ENCODE measurements around the gene HS3ST3B1. TPM values are rescaled to one million over a fixed set of nuclear protein-coding genes. Genes with fewer than 3 reads are reported as not detected.

The HS3ST3B1 gene
- total and polyA plus RNA-seq, 9 donors = 3.2 to 9.9 (median 5.9) TPM

DNA sequence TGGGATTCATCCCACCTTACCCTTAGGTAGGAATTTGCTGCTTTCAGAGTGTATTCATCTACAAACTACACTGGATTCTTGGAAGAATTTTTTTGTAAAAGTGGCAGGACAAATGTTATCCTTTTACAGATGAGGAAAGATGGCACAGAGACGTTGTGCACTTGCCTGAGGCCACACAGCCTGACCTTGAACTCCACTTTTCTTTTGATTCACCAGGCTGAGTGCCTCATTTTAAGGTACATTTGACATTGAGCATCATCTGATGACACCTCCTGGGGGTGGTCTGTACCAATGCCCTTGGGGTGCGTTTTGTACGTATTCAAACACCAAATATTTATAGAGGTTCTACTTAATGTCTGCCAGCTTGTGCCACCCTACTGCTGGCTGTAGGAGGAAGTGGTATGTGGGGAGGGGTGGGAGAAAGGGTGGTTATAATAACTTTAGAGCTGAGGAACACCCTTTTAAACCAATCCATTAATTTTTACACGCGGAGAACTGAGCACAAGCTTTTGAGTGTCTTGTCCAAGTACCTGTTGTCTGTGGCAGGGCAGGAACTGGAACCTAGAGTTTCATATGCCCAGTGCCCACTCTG lies 29.1 kb downstream of the HS3ST3B1 start:
- H3K4me1 ChIP-seq (ENCODE audit: insufficient read depth) = peaks cover 4% of the 10 kb centered on the region
- no peak overlapping the region for H3K4me3 ChIP-seq
- H3K9me3 ChIP-seq = no peaks in the 10 kb centered on the region
- TF ChIP-seq POLR2A (IDR thresholded peaks at IDR 0.05) = no peak
- no peak for TF ChIP-seq EP300 (IDR thresholded peaks at IDR 0.05)
- TF ChIP-seq, protein P1, sequence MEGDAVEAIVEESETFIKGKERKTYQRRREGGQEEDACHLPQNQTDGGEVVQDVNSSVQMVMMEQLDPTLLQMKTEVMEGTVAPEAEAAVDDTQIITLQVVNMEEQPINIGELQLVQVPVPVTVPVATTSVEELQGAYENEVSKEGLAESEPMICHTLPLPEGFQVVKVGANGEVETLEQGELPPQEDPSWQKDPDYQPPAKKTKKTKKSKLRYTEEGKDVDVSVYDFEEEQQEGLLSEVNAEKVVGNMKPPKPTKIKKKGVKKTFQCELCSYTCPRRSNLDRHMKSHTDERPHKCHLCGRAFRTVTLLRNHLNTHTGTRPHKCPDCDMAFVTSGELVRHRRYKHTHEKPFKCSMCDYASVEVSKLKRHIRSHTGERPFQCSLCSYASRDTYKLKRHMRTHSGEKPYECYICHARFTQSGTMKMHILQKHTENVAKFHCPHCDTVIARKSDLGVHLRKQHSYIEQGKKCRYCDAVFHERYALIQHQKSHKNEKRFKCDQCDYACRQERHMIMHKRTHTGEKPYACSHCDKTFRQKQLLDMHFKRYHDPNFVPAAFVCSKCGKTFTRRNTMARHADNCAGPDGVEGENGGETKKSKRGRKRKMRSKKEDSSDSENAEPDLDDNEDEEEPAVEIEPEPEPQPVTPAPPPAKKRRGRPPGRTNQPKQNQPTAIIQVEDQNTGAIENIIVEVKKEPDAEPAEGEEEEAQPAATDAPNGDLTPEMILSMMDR (IDR thresholded peaks at IDR 0.05) = no peak
- H3K27me3 ChIP-seq = no peaks in the 10 kb centered on the region
- intact Hi-C loops (cut with DNase I) = no loop called here
- no peak overlapping the region for H3K27ac ChIP-seq
- H3K36me3 ChIP-seq = no peaks in the 10 kb centered on the region
- 50 to 66% (median 61%) methylated on average over 5 of the region's 5 CpGs for whole genome bisulfite sequencing, 3 donors
- DNase-seq = no peak

DNA sequence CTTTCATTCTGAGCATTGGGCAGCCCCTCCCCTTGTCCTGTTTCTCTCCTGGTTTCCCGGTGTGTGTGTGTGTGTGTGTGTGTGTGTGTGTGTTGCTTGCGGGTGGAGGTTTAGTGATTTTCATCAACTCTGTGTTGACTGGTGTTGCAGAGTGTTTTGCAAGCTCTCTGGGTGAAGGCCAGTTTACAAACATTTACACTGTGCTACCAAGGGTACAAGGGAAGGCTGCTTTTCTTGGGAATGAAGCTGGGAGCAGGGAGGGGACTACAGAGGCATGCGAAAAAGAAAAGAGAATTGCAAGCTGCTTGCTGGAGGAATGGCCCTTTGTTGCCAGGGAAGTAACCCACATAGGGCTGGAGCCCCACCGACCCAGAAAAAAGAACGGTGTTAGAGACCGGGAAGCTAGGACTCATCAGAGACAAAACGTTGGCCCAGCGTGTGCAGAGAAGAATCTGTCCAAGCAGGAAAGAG lies 29.6 kb downstream of the HS3ST3B1 start:
- DNase-seq = peak in 2 of 5 donors; percentile 21 to 41
- Histone ChIP-seq H3K9me3 (no peaks in the 10 kb centered on the region), H3K4me3 (no peak overlapping the region), H3K4me1 (ENCODE audit: insufficient read depth) (peaks cover 4% of the 10 kb centered on the region), H3K36me3 (no peaks in the 10 kb centered on the region), H3K27me3 (no peaks in the 10 kb centered on the region), H3K27ac (no peak overlapping the region)
- 27 to 44% (median 39%) methylated on average over 8 of the region's 8 CpGs for WGBS, 3 donors
- TF ChIP-seq EP300 (IDR thresholded peaks at IDR 0.05) (no peak), POLR2A (IDR thresholded peaks at IDR 0.05) (no peak)
- TF ChIP-seq, protein P1 (IDR thresholded peaks at IDR 0.05) = no peak
- intact Hi-C loops (cut with DNase I) = no loop called here

DNA sequence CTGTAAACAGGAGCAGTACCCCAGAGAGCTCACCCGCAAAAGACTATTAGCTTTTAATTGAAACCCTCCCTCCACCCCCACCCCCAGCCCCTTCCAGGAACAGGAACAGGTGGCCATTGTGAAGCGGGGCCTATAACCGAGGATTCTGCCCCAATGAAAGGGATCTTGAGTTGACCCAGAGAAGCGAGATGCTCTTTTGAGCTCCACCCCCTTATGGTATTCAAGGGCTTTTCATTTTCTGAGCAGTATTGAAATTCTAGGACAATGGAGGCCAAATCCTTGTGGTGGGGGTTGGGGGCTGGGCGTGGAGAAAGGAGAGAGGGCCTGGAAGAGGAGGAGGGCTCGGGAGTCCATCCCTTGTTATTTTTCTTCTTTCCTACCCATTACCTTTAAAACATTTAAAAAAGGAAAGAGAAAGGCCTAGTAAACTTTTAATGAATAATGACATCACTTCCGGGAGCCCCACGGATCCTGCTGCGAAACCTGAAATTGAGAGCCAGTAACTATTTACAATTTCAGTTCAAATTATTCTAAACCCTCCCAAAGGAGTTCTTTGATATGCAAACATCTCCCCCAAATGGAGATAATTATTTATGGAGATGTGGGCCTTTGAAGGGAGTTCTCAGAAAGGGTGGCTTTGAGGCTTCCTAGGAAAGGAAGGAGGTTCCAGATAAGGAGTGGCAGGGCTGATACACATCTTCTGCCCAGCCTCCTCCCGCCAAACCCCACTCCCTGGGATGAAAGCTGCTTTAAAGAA lies 30.5 kb downstream of the HS3ST3B1 start:
- no peaks in the 10 kb centered on the region for H3K27me3 ChIP-seq
- 77 to 81% (median 81%) methylated on average over 10 of the region's 10 CpGs for WGBS, 3 donors
- H3K9me3 ChIP-seq = no peaks in the 10 kb centered on the region
- intact Hi-C loops (cut with DNase I) = no loop called here
- peaks cover 4% of the 10 kb centered on the region for H3K4me1 ChIP-seq (ENCODE audit: insufficient read depth)
- TF ChIP-seq, protein P1 (IDR thresholded peaks at IDR 0.05) = no peak
- TF ChIP-seq EP300 (IDR thresholded peaks at IDR 0.05) (no peak), POLR2A (IDR thresholded peaks at IDR 0.05) (no peak)
- no peaks in the 10 kb centered on the region for H3K36me3 ChIP-seq
- H3K27ac ChIP-seq = no peak overlapping the region
- DNase-seq = no peak
- no peak overlapping the region for H3K4me3 ChIP-seq

DNA sequence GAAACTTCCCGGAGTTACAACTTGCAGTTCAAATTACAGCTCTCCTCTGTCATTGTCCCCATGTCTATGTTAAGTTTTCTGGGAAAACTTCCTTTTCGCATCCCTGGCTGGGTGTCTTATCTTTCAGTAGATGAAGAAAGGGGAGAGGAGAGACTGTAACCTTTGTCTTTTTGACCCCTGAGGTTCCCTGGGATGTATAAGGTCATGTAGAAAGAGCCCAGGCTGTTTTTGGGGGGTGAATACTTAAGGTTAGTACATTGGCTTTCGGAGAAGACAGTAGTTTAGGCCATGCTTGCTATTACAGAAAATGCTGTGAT lies 31.1 kb downstream of the HS3ST3B1 start:
- intact Hi-C loops (cut with DNase I) = no loop called here
- no peak for TF ChIP-seq POLR2A (IDR thresholded peaks at IDR 0.05)
- TF ChIP-seq, protein P1 (IDR thresholded peaks at IDR 0.05) = no peak
- TF ChIP-seq EP300 (IDR thresholded peaks at IDR 0.05) = no peak
- WGBS, 3 donors = 77 to 88% (median 82%) methylated on average over 3 of the region's 3 CpGs
- H3K36me3 ChIP-seq = no peaks in the 10 kb centered on the region
- no peak overlapping the region for H3K4me3 ChIP-seq
- H3K4me1 ChIP-seq (ENCODE audit: insufficient read depth) = peaks cover 4% of the 10 kb centered on the region
- no peaks in the 10 kb centered on the region for H3K27me3 ChIP-seq
- no peak for DNase-seq
- no peak overlapping the region for H3K27ac ChIP-seq
- H3K9me3 ChIP-seq = no peaks in the 10 kb centered on the region

Measured in ovary (tissue), 9 donors.